GM18508 (cell line): Measurements from ENCODE around the gene HOXC5.
A peak's percentile ranks its signal among the peaks of the same experiment; 100 is the strongest.

Experiments
- ATAC-seq: cut with Tn5 transposase; IDR thresholded peaks from one replicate; pipeline ENCODE4 v1.9.1; 2021; ENCODE audit warnings: moderate number of reproducible peaks; ENCODE audit not compliant: insufficient read depth, unreplicated experiment

The HOXC5 gene

DNA sequence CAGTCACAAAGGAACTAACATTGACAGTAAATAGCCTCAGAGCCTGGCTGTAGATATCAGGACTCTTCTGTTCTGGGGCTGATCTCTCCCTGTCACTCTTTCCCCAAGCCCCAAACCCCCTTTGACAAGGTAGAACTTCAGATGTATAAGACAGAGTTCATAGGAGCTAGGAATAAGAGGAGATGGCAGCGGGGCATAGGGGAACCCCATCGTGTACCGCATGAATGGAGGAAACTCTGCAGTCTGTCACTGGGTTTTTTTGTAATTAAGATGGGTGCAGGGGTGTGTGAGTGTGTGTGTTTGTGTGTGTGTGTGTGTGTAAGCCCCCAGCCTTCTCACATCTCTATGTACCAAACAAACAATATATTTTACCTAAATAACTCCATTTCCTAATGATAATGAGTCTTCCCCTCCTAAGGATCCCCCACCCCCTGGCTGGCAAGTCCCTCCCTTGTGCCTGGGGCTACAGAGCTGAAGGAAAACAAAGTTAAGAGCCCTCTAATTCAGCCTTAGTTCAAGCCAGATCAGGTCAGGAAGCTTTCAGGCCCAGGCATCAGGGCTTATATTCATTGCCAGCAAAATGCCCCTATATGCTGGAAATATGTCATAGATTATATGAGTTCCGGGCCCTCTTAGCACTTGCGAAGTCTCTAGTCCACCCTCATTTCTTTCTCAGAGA, 11.7 kb downstream of the HOXC5 start:
- ATAC-seq = no peak

DNA sequence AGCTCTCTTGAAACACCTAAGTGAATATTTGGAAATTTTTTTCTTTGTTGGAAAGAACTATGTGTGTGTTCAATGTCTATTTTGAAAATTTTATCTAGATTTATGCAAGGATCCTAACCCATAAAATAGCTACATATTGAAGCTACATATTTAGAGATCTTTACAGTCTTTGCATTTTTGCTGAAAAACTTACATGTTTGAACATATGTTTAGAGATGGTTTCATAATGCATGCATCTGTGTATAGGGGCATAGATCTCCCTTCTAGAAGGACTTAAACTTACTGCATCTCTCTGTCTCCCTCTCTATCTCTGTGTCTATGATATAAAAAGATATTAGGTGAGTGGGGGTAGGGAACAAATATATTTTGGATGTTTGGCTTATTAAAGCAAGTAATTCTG, 12.6 kb downstream of the HOXC5 start:
- no peak for ATAC-seq

DNA sequence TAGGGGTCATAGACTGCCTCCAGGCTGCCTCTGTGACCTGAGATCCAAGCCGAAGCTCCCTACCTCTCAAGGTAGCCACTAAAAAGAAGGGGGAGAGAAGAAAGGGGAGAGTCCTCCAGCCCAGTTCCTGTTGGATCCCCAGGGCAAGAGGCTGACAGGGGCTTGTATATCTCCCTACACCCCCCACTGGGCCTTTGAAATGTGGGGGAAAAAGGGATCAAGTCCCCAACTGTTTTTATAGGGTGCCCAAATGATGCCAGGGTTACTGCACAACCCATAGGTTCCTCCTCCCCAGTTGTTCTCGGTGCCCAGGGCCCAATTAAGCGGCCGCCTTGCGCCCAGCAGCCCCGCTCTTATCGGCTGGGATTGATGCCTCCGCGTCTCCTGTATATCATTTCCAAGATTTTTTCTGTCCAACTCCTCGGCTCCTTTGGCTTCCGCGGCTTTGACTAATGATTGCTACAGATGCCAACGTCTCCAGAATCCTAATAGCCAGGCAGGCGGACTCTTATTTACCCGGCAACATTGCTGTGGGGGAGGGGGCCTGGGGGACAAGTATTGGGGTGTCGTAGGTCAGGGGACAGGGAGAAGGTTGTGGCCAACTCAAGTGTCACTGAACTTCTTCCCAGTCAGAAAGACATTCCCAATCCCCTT, 13.1 kb downstream of the HOXC5 start:
- ATAC-seq = no peak

- no peak for ATAC-seq
Measured at GRCh38 chr12:54046809-54047159, 13.9 kb downstream of the HOXC5 start.

DNA sequence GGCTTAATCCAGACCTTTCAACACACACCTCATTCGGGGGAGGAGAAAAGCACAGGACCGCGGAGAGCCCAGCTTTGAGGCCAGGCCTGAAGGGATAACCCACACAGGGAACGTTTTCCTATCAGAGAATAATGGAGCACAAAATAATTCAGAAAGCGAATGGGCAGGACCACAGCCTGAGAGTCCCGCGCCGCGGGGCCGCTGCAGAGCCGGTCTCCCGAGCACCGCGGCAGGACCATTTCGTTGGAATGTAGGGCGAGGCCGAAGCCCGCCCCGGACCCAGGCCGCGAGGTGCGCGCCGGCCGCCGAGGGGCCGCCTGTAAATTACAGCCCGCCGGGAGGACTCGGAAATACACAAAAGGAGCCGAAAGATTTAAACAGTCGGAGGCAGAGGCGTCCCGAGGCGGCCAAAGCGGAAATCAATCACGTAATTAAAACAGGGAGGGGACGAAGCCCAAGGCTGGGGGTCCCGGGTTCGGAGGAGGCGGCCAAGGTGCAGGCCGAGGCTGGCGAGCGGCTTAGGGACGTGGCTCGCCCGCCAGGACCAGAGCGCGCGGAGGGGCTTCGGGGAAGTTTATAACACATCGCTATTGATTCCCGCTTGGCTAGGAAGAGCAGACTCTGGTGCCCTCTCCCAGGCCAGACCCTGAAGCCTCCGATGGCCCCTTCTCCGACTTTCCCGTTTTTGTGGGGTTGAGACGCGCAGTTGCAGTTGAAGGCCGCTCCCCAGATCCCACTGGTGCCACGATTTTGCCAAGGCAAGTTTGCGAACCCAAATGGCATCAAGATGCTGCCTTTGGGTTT, 14.5 kb downstream of the HOXC5 start:
- ATAC-seq = no peak

DNA sequence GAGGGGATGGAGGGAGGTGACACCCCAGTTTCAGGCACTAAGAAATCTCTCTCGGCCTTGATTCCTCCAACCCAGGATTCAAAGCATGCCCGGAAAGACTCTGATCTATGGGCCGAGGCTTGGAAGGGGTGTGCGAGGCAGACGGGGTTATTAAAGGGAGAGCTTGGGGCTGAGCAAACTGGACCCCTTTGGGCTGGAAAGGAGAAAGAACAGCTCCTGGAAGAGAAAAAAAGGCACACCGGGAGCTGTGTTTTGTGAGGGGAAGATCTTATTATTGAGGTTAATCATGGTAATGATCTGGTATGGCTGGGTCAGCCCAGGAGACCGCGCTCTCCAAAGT, 15.1 kb downstream of the HOXC5 start:
- no peak for ATAC-seq

- no peak for ATAC-seq
Measured at GRCh38 chr12:54048406-54049093, 15.7 kb downstream of the HOXC5 start.

DNA sequence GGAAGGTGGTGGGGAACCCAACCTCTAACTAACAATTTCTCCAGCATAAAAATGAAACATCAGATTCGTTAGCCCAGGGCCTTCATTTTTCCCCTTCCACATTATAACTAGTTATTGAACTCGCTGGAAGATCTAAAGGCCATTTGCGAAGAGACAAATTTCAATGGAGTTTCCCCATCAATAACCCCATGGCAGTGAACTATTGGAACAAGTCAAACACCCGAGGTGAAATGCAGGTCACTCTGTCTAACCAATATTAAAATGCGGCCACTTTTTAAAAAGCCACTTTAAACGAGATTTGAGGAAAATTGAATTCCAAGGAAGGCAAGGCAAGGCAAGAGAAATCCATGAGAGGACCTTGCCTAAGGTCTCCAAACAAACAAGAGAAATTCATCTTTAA, 16.3 kb downstream of the HOXC5 start:
- ATAC-seq = no peak

DNA sequence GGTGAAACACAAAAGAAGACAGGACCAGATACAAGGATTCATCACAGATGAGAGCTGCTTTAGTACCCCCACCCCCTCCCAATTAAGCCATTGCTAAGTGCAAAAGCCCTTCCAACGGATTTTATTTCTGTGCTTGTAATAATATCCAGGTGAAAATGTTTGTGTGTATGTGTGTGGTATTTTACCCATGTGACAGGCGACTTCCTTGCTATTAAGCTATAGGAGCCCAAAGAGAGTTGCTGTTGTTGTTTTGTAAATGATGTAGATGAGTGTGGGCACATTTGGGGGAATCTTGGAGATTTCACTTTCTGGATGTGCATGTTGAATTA, 17.6 kb downstream of the HOXC5 start:
- ATAC-seq = no peak

GRCh38 chr12:54051026-54051842, 18.4 kb downstream of the HOXC5 start:
- ATAC-seq = no peak

- no peak for ATAC-seq
Measured at GRCh38 chr12:54051874-54052437, 19.1 kb downstream of the HOXC5 start.

DNA sequence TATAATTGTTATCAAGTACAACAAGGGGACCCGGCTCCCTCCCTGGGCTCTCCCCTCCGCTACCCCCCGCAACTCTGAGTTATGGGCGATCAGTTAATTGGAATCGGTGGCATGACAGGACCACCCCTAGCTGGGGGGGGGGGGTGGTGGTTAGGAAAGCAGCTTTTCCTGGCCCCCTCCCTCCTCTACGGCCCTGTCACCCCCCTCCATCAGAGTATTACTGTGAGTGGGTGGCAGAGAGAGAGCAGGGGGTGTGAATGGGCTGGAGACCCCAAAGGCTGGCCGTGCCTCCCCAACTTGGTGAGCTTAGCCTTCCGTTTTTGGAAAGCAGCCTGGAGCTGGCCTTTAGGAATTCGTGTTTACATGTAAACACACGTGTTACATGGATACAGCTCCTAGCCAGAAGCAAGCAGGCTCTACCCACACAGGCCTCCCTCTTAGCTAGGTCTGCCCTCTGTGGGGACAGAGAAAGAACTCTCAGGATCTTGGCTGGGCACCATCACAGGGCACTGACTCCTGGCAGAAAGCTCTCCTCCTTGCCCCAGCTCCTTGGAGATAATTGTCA, 19.7 kb downstream of the HOXC5 start:
- ATAC-seq = no peak

DNA sequence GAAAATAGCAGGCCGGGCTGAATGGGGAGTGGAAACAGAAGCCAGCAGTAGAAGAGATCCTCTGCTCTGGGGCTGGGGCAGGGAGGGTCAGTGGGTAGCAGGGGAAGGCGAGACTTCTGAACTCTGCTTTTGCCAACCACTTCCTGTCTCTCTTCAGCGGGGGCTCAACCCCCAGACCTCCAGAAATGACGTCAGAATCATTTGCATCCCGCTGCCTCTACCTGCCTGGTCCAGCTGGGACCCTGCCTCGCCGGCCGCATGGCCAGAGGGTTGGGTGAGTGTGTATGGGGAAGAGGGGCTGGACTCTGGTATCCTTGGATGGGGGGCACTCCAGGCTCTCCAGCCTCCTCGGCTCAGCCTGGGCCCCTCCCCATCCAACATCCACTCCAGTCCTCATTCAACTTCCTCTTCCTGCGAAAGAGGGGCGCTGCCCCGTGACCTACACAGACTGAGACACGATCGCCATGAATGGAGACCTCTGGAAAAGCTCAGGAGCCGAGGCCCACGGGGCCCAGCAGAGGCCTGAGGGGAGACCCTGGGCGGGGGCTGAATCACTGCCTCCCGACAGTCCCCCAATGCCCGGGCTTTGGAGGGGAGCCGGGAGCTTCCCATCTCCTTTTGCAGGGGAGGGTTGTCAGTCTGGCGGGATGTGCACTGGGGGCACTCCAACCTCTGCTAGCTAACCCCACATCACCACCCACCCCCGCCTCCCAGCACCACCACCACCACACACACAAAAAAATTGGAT, 20.3 kb downstream of the HOXC5 start:
- ATAC-seq = peak; percentile 56

DNA sequence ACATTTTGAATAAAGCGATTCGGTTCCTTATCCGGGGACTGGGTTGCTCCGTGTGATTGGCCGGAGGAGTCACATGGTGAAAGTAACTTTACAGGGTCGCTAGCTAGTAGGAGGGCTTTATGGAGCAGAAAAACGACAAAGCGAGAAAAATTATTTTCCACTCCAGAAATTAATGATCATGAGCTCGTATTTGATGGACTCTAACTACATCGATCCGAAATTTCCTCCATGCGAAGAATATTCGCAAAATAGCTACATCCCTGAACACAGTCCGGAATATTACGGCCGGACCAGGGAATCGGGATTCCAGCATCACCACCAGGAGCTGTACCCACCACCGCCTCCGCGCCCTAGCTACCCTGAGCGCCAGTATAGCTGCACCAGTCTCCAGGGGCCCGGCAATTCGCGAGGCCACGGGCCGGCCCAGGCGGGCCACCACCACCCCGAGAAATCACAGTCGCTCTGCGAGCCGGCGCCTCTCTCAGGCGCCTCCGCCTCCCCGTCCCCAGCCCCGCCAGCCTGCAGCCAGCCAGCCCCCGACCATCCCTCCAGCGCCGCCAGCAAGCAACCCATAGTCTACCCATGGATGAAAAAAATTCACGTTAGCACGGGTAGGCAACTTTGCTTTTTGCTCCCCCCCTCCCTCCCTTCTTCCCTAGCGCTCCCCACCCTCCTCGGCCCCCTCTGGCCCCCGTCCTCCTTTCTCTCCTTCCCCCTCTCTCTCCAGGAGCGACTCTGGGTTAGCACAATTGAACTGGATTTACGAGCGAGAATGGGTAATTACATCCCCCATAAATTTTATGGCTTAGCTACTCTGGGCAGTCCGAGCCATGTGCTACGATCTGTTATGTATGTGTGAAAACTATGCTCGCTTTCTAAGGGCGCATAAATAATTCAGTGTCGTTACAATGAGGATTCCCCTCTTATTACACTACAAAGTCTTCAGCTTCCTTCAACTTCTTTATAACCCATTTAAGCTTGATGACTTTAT, 21.2 kb downstream of the HOXC5 start, which contains the start of gene HOXC4:
Gene HOXC4 (plus strand): TSS at position 85 of the 991 bp plus-strand sequence. CDS start 88 bp downstream, at position 173.
- ATAC-seq = no peak

DNA sequence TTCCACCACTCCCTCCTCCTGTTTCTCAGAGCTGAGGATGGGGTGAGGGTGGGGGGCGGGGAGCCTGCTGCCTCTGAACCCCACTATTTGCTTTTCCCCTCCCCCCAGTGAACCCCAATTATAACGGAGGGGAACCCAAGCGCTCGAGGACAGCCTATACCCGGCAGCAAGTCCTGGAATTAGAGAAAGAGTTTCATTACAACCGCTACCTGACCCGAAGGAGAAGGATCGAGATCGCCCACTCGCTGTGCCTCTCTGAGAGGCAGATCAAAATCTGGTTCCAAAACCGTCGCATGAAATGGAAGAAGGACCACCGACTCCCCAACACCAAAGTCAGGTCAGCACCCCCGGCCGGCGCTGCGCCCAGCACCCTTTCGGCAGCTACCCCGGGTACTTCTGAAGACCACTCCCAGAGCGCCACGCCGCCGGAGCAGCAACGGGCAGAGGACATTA, 21.9 kb downstream of the HOXC5 start:
- no peak for ATAC-seq

DNA sequence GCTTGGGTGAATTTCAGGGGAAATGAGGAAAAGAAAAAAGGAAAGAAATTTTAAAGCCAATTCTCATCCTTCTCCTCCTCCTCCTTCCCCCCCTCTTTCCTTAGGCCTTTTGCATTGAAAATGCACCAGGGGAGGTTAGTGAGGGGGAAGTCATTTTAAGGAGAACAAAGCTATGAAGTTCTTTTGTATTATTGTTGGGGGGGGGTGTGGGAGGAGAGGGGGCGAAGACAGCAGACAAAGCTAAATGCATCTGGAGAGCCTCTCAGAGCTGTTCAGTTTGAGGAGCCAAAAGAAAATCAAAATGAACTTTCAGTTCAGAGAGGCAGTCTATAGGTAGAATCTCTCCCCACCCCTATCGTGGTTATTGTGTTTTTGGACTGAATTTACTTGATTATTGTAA, 22.7 kb downstream of the HOXC5 start:
- ATAC-seq = no peak

- no peak for ATAC-seq
Measured at GRCh38 chr12:54056110-54056509, 23.3 kb downstream of the HOXC5 start.
